PC-3 (cell line): ENCODE measurements around the gene GNB1.

Experiments
- CTCF ChIP-seq: fragments of 300-600 bp; sonication (generic); conservative IDR thresholded peaks from 2 replicates; pipeline ENCODE4 v1.5.1; 2017; ENCODE audit warnings: antibody characterized with exemption, low read depth, mild to moderate bottlenecking, low read length
- EZH2 ChIP-seq: fragments of 300-600 bp; sonication (generic); IDR thresholded peaks from one replicate; pipeline ENCODE4 v1.6.1; 2017; ENCODE audit warnings: antibody characterized with exemption, mild to moderate bottlenecking, low read length; ENCODE audit not compliant: unreplicated experiment

GRCh38 chr1:1752190-1752589, 138.7 kb downstream of the GNB1 start:
- TF ChIP-seq CTCF (no peak), EZH2 (no peak)
